Measurements from ENCODE around the gene DACT1.
A peak's percentile ranks its signal among the peaks of the same experiment; 100 is the strongest.
"Not testable (repeated sequence)": the region's sequence is repeated elsewhere in the genome, so short reads cannot be mapped to it uniquely, and the experiment has no call there.

Gene DACT1, protein sequence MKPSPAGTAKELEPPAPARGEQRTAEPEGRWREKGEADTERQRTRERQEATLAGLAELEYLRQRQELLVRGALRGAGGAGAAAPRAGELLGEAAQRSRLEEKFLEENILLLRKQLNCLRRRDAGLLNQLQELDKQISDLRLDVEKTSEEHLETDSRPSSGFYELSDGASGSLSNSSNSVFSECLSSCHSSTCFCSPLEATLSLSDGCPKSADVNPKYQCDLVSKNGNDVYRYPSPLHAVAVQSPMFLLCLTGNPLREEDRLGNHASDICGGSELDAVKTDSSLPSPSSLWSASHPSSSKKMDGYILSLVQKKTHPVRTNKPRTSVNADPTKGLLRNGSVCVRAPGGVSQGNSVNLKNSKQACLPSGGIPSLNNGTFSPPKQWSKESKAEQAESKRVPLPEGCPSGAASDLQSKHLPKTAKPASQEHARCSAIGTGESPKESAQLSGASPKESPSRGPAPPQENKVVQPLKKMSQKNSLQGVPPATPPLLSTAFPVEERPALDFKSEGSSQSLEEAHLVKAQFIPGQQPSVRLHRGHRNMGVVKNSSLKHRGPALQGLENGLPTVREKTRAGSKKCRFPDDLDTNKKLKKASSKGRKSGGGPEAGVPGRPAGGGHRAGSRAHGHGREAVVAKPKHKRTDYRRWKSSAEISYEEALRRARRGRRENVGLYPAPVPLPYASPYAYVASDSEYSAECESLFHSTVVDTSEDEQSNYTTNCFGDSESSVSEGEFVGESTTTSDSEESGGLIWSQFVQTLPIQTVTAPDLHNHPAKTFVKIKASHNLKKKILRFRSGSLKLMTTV

GRCh38 chr14:58637391-58638230 is at the start of gene DACT1:
Gene DACT1 (plus strand): TSS chr14:58637962. CDS start chr14:58638203, 241 bp downstream.
- H3K9me3 ChIP-seq (replicated peaks in 1 of 11), result no peaks in the 10 kb centered on the region
- peaks cover 0 to 20% (median 6%) of the 10 kb centered on the region in 11 experiments; a peak in 11 of 22 replicates for H3K36me3 ChIP-seq
- H3K4me3 ChIP-seq, result peak within 1 kb of the TSS; percentile 75 to 88 (median 80)
- peak within 1 kb of the TSS; percentile 93 to 100 (median 98) for H3K4me2 ChIP-seq
- TF ChIP-seq Cebpa-rat (IDR thresholded peaks at IDR 0.05), result no peak
- peak within 1 kb of the TSS; percentile 40 to 78 (median 68); a peak in 21 of 22 replicates for H3K27ac ChIP-seq
- H3K27me3 ChIP-seq, result peaks cover 0 to 30% (median 0%) of the 10 kb centered on the region in 11 experiments; a peak in 9 of 22 replicates
- H3K9ac ChIP-seq, result peak within 1 kb of the TSS; percentile 68 to 91 (median 81)
- no peaks in the 10 kb centered on the region; a peak in 1 of 22 replicates for H4K20me1 ChIP-seq
- peaks cover 18 to 63% (median 49%) of the 10 kb centered on the region in 10 experiments for H3K4me1 ChIP-seq

GRCh38 chr14:58588321-58588720 is 49.4 kb upstream of the DACT1 start:
- Histone ChIP-seq H3K4me1 (peaks cover 0 to 13% (median 4%) of the 10 kb centered on the region in 10 experiments; a peak in 7 of 20 replicates), H3K9me3 (replicated peaks in 1 of 11) (peaks cover 0 to 15% (median 5%) of the 10 kb centered on the region in 11 experiments; a peak in 7 of 22 replicates)
- H3K9ac ChIP-seq, H4K20me1 ChIP-seq, H3K4me3 ChIP-seq, H3K27me3 ChIP-seq, H3K27ac ChIP-seq, H3K36me3 ChIP-seq, H3K4me2 ChIP-seq: not testable (repeated sequence)

- TF ChIP-seq Cebpa-rat (IDR thresholded peaks at IDR 0.05), result no peak
- Histone ChIP-seq H3K9me3 (replicated peaks in 1 of 11) (no peaks in the 10 kb centered on the region), H3K9ac (no peak overlapping the region), H3K36me3 (no peaks in the 10 kb centered on the region), H3K4me1 (peaks cover 0 to 10% (median 8%) of the 10 kb centered on the region in 10 experiments; a peak in 11 of 20 replicates), H3K27ac (no peak overlapping the region), H3K4me3 (no peak overlapping the region), H4K20me1 (no peaks in the 10 kb centered on the region), H3K4me2 (no peak overlapping the region), H3K27me3 (no peaks in the 10 kb centered on the region)
These were observed 43.8 kb upstream of the DACT1 start for GRCh38 chr14:58593977-58594376.

DNA sequence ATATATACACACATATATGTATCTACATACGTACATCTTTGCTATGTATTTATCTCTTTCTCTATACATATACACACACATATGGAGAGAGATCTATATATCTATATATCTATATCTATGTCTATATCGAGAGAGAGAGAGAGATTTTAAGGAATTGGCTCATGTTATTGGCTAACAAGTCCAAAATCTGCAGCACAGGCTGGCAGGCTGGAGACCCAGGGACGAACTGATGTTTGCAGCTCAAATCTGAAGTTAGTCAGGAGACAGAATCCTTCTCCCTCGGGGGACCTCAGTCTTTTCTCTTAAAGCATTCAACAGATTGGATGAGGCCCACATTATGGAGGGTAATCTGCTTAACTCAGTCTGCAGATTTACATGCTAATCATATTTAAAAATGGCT is 40.7 kb upstream of the DACT1 start:
- peaks cover 0 to 18% (median 12%) of the 10 kb centered on the region in 10 experiments; a peak in 11 of 20 replicates for H3K4me1 ChIP-seq
- H3K4me3 ChIP-seq, result no peak overlapping the region
- no peaks in the 10 kb centered on the region for H3K9me3 ChIP-seq (replicated peaks in 1 of 11)
- no peaks in the 10 kb centered on the region for H4K20me1 ChIP-seq
- no peak overlapping the region for H3K4me2 ChIP-seq
- no peak overlapping the region for H3K27ac ChIP-seq
- H3K36me3 ChIP-seq, result no peaks in the 10 kb centered on the region
- TF ChIP-seq Cebpa-rat (IDR thresholded peaks at IDR 0.05), result no peak
- no peaks in the 10 kb centered on the region for H3K27me3 ChIP-seq
- no peak overlapping the region for H3K9ac ChIP-seq

DNA sequence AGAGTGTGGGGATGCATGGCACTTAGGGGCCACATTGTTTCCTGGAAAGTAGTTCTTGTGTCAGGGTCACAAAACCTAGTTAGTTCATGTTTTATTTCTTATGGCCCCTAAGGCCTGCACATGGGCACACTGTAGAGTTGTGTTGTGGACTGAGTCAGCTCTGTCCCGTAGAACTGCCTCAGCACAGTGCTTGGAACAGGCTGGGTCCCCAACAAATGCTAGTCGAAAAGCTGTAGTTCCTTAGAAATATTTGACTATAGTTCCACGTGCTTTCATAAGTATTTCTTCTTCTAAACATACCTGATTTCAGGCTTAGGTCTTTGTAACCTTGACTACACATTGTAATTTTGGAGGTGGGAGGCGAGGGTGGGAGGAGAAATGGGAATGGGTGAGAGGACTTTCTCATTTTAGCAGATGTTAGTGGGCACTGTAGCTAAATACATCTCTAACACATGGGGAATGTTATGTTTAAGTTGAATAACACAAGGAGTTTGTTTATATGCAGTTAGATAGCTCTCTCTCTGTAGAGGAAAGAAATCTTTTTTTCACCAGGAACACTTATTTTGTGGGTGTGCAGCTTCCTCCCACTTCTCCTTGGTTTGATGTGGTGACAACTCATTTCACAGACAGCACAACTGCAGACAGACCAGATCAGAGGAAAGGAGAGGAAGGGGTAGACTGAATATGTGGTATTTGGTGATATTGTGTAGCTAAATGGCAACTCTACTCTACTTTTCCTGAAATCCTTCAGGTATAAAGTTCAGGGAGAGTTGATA is 39.5 kb upstream of the DACT1 start:
- no peaks in the 10 kb centered on the region for H3K36me3 ChIP-seq
- TF ChIP-seq Cebpa-rat (IDR thresholded peaks at IDR 0.05), result no peak
- peak overlapping the region in 7 of 11 experiments; percentile 2 to 52 (median 22); a peak in 11 of 22 replicates for H3K4me2 ChIP-seq
- H3K4me3 ChIP-seq, result no peak overlapping the region
- no peak overlapping the region for H3K27ac ChIP-seq
- H3K27me3 ChIP-seq, result no peaks in the 10 kb centered on the region
- no peaks in the 10 kb centered on the region for H4K20me1 ChIP-seq
- peaks cover 0 to 18% (median 12%) of the 10 kb centered on the region in 10 experiments; a peak in 11 of 20 replicates for H3K4me1 ChIP-seq
- H3K9me3 ChIP-seq (replicated peaks in 1 of 11), result no peaks in the 10 kb centered on the region
- H3K9ac ChIP-seq, result no peak overlapping the region

- Histone ChIP-seq H4K20me1 (no peaks in the 10 kb centered on the region), H3K27me3 (no peaks in the 10 kb centered on the region), H3K4me1 (peaks cover 0 to 18% (median 12%) of the 10 kb centered on the region in 10 experiments; a peak in 11 of 20 replicates), H3K4me3 (no peak overlapping the region), H3K4me2 (peak overlapping the region in 7 of 11 experiments; percentile 2 to 52 (median 39); a peak in 12 of 22 replicates), H3K9me3 (replicated peaks in 1 of 11) (no peaks in the 10 kb centered on the region), H3K9ac (no peak overlapping the region), H3K27ac (no peak overlapping the region), H3K36me3 (no peaks in the 10 kb centered on the region)
- TF ChIP-seq Cebpa-rat (IDR thresholded peaks at IDR 0.05), result no peak
These were observed 38.8 kb upstream of the DACT1 start for GRCh38 chr14:58598804-58599525.

DNA sequence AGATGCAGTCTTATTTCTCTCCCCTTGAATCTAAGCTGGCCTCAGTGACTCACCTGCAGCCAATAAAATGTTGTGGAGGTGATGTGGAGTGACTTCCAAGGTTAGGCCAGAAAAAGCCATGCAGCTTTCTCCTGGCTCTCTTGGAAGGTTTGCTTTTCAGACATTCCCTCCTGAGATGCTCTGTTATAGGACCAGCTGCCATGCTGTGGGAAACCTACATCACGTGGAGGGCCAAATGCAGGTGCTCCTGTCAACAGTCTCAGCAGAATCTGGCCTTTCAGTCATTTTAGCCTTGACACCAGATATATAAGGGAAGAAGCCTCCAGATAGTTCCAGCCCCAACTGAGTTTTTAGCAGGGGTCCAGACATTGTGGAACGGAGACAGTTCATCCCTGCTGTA is 38.1 kb upstream of the DACT1 start:
- Histone ChIP-seq H3K27ac (no peak overlapping the region), H3K4me1 (peaks cover 0 to 18% (median 12%) of the 10 kb centered on the region in 10 experiments; a peak in 11 of 20 replicates), H3K27me3 (no peaks in the 10 kb centered on the region), H3K4me3 (no peak overlapping the region), H4K20me1 (no peaks in the 10 kb centered on the region), H3K36me3 (no peaks in the 10 kb centered on the region), H3K9me3 (replicated peaks in 1 of 11) (no peaks in the 10 kb centered on the region), H3K4me2 (peak overlapping the region in 2 of 11 experiments; percentile 44 to 52; a peak in 2 of 22 replicates), H3K9ac (no peak overlapping the region)
- no peak for TF ChIP-seq Cebpa-rat (IDR thresholded peaks at IDR 0.05)
